NCI-H146 (cell line): ENCODE data around the gene DCST2.

Source experiments
- DNase-seq: peaks from one replicate; lab custom pipeline; 2025; lab: John Stamatoyannopoulos, UW

DCST2 gene

DNA sequence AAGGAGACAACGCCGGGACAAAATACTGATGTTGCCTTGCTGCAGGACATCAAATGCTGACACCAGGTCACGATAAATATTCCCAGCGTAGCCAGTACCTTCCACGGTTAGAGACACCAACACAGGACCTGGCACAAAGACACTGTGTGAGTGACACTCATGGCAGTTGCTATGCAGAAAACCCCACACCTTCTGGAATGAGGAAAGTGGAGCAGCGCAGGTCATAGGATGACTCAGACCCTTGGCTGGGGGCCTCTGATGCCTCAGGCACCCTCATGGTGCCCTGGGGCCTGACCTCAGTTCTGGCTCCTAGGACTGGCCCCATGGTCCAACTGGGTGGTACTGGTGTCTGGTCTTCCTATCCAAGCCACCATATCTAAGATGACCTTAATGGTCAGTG is 7.0 kb downstream of the DCST2 start:
- no peak for DNase-seq

DNA sequence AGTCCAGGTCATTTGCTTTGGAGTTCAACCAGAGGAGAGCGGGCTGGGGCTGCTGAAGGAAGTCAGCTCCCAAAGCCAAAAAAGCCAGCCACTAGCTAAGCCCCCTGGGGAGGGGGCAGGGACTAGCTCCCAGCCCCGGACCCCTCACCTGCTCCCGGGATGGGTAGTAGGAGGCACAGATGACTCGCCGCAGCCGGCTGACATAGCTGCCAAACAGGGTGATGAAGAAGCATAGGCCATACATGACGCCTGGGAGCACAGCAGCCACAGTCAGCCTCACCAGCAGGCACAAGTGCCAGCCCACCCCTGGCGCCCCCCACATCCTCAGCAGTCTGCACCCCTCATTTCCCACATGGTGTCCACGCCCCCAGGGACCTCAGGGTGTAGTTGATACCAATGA is 7.4 kb downstream of the DCST2 start:
- no peak for DNase-seq

DNA sequence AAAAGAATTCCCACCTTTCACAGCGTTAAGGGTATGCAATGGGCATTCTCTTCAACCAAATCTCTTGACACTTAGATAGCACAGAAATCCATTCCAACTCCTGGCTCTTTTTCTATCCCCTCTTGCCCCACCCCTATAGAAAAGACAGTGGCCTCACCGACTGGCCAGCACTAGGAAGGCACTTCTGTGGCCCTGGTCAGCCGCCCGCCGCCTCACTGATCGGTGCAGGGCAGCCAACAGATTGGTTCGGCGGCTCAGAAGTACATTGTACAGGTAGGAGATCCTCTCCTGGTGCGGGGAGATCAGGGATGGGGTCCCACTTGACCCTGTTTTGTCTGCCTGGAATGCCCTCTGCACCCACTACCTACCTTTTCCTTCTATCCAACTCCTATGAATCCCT is 9.3 kb downstream of the DCST2 start:
- DNase-seq: no peak

- DNase-seq: no peak
These were observed 10.0 kb downstream of the DCST2 start for GRCh38 chr1:155023627-155024026.

GRCh38 chr1:155022927-155023236 is 10.7 kb downstream of the DCST2 start:
- peak; percentile 13 for DNase-seq

GRCh38 chr1:155022136-155022926 is 11.2 kb downstream of the DCST2 start:
- DNase-seq: no peak

- no peak for DNase-seq
These were observed 14.0 kb downstream of the DCST2 start for GRCh38 chr1:155019377-155020245.

DNA sequence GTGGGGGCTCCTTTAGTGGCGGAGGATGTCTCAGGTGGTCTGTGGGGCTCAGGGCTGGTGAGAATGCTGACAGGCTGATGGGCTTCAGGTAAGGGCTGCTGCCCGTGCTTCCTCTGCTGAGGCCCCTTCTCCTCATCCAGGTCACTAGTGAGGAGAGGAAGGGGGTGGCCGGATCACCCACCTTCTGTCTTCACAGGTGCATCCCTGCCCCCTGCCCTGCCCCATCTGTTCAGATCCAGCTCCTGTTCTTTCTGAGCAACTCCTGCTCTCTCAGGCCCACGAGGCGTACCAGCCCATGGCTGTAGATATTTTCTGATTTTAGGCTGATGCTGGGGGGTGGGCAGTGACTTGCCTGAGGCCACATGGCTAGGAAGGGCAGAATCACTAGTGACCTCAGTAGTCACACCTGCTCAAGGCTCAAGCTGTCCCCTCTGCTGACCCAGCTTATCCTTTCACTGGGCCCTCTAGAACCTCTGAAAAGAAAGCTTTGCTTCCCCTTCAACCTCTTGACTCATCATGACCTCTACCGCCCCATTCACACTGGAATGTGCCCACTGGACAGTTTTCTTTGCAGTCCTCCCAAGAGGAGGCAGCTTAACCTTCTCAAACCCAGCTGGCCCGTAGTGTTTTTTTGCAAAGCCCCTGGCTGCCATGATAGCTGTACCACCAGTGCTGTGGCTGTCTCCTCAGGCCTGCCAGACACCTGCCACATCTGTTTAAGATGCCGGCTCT is 14.8 kb downstream of the DCST2 start:
- no peak for DNase-seq

GRCh38 chr1:155017946-155018316 is 15.7 kb downstream of the DCST2 start:
- no peak for DNase-seq

GRCh38 chr1:155017041-155017945 is 16.3 kb downstream of the DCST2 start:
- DNase-seq: peak; percentile 84

DNA sequence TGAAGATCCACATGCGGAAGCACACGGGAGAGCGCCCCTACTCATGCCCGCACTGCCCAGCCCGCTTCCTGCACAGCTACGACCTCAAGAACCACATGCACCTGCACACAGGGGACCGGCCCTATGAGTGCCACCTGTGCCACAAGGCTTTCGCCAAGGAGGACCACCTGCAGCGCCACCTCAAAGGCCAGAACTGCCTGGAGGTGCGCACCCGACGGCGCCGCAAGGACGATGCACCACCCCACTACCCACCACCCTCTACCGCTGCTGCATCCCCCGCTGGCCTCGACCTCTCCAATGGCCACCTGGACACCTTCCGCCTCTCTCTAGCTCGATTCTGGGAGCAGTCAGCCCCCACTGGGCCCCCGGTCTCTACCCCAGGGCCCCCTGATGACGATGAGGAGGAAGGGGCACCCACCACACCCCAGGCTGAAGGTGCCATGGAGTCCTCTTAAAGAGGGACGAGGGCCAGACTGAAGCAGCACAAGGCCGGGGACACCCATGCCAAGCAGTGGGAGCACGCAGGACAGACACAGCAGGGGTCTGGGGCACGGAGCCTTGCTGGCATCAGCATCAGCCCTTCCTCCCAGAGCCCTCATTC is 17.2 kb downstream of the DCST2 start:
- DNase-seq: no peak

DNA sequence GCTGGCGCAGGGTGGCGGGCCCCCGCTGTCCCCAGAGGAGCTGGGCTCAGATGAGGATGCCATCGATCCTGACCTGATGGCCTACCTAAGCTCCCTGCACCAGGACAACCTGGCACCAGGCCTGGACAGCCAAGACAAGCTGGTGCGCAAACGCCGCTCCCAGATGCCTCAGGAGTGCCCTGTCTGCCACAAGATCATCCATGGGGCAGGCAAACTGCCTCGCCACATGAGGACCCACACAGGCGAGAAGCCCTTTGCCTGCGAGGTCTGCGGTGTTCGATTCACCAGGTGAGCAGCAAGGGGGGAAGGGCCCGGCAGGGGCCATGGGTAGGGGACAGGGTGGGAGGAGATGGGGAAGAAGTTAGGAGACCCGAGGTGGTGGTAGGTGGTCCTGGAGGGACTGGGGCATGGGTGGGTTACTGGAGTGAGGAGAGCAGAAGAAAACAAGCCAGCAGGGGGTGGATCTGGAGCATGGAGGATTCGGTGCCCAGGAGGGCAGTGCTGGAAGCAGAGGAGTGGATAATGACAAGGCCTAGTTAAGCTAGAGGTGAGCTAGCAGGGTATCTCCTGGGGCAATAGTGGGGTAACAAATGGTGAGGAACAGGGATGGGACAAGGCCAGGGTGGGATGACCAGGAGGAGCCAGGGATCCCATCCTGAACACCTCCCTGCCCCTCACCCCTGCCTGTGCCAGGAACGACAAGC is 17.9 kb downstream of the DCST2 start:
- DNase-seq: no peak

DNA sequence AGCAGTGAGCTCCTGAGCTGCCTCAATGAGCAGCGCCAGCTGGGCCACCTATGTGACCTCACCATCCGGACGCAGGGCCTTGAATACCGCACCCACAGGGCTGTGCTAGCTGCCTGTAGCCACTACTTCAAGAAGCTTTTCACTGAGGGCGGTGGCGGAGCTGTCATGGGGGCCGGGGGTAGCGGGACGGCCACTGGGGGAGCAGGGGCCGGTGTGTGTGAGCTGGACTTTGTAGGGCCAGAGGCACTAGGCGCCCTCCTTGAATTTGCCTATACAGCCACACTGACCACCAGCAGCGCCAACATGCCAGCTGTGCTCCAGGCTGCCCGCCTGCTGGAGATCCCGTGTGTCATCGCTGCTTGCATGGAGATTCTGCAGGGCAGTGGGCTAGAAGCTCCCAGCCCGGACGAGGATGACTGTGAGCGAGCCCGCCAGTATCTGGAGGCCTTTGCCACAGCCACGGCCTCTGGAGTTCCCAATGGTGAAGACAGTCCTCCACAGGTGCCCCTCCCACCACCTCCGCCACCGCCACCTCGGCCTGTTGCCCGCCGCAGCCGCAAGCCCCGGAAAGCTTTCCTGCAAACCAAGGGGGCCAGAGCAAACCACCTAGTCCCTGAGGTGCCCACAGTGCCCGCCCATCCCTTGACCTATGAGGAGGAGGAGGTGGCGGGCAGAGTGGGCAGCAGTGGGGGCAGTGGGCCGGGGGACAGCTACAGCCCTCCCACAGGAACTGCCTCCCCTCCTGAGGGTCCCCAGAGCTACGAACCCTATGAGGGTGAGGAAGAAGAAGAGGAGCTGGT is 18.7 kb downstream of the DCST2 start:
- DNase-seq: no peak

DNA sequence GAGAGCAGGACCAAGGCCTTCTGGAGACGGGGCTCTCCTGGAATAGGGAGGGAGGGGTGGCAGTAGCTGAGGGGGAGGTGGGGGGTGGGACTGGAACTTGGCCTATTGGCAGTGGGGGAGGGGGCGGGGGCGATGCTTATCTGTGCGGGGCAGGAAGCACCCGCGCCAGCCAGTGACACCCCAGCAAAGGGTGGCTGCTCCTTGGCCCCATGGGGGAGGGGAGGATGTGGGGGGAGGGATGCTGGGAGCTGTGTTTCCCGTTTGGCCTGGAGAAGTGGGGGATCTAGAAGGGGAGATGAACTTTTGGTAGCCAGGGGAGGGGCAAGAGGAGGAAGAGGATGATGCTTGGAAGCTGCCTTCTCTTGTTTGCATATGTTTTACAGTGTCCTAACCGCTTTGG is 19.9 kb downstream of the DCST2 start:
- DNase-seq: no peak

DNA sequence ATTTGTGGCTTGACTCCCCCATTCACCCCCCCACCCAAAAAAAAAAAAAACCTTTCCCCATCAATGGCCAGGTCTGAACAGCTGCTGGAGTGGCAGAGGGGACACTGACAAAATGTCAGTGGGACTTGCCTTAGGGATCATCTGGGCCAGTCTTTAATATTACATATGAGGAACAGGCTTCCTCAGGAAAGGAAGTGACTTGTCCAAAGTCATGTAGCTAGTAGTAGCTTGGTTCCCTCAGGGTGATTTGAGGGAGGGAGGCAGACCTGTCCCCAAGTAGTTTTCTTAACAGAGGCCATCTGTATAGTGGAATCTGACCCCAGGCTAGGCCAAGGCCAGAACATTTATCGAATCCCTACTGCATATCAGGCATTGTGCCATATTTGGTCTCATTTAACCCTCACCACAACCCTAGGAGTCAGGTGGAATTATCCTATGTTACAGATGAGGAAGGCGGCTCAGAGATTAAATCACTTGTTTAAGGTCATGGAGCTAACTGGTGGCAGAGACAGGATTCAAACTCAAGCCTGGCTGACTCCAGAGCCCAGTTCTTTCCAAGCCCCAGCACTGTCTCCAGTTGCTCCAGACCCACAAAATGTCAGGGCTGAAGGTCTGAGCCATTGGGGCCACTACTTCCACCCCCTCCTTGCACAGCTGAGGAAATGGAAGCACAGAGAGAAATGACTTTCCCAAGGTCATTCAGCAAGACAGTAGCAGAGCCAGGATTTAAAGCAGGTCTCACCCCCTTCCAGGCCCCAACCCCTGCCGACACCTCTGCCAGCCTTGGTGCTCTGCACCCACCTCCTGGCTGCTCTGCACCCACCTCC is 20.6 kb downstream of the DCST2 start:
- DNase-seq: no peak

DNA sequence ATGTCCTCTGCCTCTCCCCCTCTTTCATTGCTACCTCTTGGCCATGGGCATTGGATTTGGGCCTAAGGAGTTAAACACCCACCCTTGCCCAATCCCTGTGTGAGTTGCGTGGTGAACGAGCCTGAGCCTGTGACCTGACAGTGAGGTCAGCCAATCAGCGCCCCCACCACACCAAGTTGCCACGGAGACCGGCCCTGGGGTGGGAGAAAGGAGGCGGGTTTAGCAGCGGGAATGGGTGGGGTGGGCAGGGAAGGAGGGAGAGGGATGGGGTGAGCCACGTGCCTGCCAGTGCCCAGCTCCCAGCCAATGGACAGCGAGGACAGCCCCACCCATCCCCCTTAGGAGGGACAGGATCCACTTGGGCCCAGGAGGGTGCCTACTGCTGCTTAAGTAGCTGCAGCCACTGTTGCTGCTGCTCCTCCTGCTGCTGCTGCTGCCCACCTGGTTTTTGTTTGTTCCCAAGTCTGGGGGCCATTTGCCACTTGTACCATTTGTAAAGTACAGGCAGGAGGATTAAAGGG is 21.5 kb downstream of the DCST2 start:
- peak; percentile 48 for DNase-seq

DNA sequence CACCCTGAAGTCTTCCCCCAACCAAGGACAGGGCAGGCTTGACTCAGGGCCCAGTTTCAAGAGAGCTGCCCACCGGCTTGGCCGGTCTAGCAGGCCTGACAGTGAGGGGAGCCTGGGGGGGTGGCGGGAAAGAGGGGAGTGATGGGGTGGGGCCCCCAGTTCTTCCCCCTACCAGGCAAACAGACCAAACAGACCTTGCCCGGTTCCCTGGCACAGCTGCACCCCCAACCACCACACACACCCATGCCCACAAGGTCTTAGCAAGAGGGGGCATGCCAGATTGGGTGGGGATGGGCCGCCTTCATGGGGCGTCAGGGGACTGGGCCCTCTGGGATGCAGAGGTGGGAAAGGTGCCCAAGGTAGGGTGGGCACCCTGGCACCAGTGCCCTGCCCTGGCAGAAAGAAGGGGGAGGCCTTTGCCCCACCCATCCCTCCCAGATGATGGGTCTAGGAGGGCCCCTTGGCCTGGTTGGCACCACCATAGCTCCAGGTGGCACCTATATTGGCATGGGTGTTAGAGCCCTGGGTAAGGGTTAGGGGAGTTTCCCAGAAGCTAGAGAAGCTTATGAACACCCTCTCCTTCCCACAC is 22.1 kb downstream of the DCST2 start:
- no peak for DNase-seq

DNA sequence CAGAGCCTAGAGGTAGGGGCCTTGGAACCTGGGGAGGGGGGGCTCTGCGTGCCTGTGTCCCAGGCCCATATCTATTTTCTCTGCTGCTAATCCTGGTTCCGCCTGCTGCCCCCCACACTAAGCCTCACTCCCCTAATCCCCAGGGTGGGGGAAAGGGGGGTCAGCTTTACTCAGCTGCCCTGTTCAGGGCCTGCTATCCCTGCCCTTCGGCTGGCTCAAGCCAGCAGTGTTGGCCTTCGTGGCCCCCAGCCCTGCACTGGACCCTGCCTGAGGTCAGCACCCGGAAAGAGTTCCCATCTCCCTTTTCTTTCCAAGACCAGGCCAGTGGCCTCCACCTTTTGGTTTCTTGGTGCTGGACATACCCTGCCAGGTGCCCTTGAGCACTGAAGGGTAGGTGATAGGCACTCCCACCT is 22.6 kb downstream of the DCST2 start:
- DNase-seq: no peak
